Psoas muscle (tissue), 8 donors: ENCODE results near the gene CLN3. TPM values are rescaled to one million over a fixed set of nuclear protein-coding genes. Genes with fewer than 3 reads are reported as not detected.

Experiments
- ATAC-seq, 4 donors: fragments of 200-7000 bp; cut with Tn5 transposase; one replicate each; pipeline ENCODE4 v1.9.1; 2020; ENCODE audit warnings: moderate library complexity in 3 of 4, mild to moderate bottlenecking in 2 of 4
- DNase-seq, 2 donors: peaks; one replicate each; pipeline ENCODE4 v3.0.0-alpha.2; 2020
- H3K27ac ChIP-seq: fragments of 200-600 bp; one replicate; pipeline ENCODE4 v1.8.0; 2022
- H3K27me3 ChIP-seq, 3 donors: fragments of 200-600 bp in 1 of 3; one replicate each; pipeline versions ENCODE4 v1.6.1 to v1.8.0; 2013 to 2022; ENCODE audit warnings: low read length in 2 of 3, mild to moderate bottlenecking in 2 of 3, moderate library complexity in 1 of 3; ENCODE audit not compliant: insufficient read depth in 3 of 3
- H3K36me3 ChIP-seq, 2 donors: fragments of 200-600 bp in 1 of 2; one replicate each; pipeline versions ENCODE4 v1.6.1 to v1.8.0; 2013 to 2022; ENCODE audit warnings: low read depth in 1 of 2, mild to moderate bottlenecking in 1 of 2, moderate library complexity in 1 of 2; ENCODE audit not compliant: insufficient read depth in 1 of 2
- H3K4me1 ChIP-seq: fragments of 200-600 bp; one replicate; pipeline ENCODE4 v1.8.0; 2022
- H3K4me3 ChIP-seq: fragments of 200-600 bp; one replicate; pipeline ENCODE4 v1.8.0; 2022; ENCODE audit warnings: mild to moderate bottlenecking
- H3K9me3 ChIP-seq: fragments of 200-600 bp; one replicate; pipeline ENCODE4 v1.8.0; 2022
- WGBS, 3 donors: extraction: QIAGEN DNeasy Blood & Tissue Kit; methylation state at CpG; one replicate each; pipeline versions ENCODE4 v1.1.6 to v1.1.7; 2013; 5-methylcytosine and 5-hydroxymethylcytosine counted together
- intact Hi-C, 2 donors: fragments of 100-400 bp; cut with DNase I; formaldehyde crosslinking; loops; one replicate each; pipeline versions ENCODE4 v1.11.0 to v1.14.2; 2022
- polyA plus RNA-seq, 3 donors: library from polyadenylated mRNA; stranded (reverse); fragments of 200-250 nt; gene quantifications; one replicate each; pipeline ENCODE4 v1.2.3, GENCODE V29; 2013
- total RNA-seq, 4 donors: library from RNA; stranded (reverse); fragmentation: NEBNext Ultra II Directional in 2 of 4; extraction: Animal tissue kit (Norgen Biotek cat#: 25700) in 2 of 4; gene quantifications; one replicate each; pipeline versions ENCODE4 v1.2.1 to v1.2.4, GENCODE V29; 2021 to 2023
- TF ChIP-seq, protein P1 (sequence below): fragments of 200-600 bp; IDR thresholded peaks from one replicate; pipeline ENCODE4 v1.8.0; 2022; ENCODE audit warnings: antibody characterized with exemption
- donor health status: healthy with polysubstance abuse.
- donor health status: DM: no; HTN: no; CAD: no; lungs with moderate emphysema.
- donor health status: Bipolar disorder and iron deficiency.
- donor health status: healthy.
- donor health status: DM: yes; HTN: yes; CAD: no.
- donor health status: DM: no; HTN: no; CAD: no.
- donor health status: DM: no; HTN: no; CAD: no.
- donor health status: DM: yes; HTN: yes; CAD: no.

CLN3 gene
- total and polyA plus RNA-seq, 7 donors: 10.8 to 29.3 (median 15.3) TPM

DNA sequence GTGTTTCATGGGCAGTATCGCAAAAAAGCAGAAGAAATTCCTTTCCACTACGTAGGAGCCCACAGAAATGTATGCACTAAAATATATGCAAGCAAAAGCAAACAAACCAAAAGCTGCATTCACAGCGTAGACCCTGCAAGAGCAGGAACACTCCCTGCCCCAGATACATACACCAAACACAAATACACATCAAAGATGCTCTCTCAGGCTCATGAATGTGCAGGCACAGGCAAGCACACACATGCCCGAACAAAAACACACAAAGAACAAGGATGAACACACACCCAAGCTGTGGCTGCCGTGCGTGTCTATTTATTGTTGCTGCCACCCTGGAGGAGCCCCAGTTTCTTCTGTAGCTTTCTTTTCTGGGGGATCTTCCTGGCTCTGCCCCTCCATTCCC lies 45.2 kb upstream of the CLN3 start:
- TF ChIP-seq, protein P1, sequence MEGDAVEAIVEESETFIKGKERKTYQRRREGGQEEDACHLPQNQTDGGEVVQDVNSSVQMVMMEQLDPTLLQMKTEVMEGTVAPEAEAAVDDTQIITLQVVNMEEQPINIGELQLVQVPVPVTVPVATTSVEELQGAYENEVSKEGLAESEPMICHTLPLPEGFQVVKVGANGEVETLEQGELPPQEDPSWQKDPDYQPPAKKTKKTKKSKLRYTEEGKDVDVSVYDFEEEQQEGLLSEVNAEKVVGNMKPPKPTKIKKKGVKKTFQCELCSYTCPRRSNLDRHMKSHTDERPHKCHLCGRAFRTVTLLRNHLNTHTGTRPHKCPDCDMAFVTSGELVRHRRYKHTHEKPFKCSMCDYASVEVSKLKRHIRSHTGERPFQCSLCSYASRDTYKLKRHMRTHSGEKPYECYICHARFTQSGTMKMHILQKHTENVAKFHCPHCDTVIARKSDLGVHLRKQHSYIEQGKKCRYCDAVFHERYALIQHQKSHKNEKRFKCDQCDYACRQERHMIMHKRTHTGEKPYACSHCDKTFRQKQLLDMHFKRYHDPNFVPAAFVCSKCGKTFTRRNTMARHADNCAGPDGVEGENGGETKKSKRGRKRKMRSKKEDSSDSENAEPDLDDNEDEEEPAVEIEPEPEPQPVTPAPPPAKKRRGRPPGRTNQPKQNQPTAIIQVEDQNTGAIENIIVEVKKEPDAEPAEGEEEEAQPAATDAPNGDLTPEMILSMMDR: no peak
- intact Hi-C loops: loop anchor here in 1 of 2 donors (5.0 kb wide), 1 partner anchor 45 kb away; the partner anchor contains the start of genes APOBR and CLN3
- no peak for ATAC-seq

DNA sequence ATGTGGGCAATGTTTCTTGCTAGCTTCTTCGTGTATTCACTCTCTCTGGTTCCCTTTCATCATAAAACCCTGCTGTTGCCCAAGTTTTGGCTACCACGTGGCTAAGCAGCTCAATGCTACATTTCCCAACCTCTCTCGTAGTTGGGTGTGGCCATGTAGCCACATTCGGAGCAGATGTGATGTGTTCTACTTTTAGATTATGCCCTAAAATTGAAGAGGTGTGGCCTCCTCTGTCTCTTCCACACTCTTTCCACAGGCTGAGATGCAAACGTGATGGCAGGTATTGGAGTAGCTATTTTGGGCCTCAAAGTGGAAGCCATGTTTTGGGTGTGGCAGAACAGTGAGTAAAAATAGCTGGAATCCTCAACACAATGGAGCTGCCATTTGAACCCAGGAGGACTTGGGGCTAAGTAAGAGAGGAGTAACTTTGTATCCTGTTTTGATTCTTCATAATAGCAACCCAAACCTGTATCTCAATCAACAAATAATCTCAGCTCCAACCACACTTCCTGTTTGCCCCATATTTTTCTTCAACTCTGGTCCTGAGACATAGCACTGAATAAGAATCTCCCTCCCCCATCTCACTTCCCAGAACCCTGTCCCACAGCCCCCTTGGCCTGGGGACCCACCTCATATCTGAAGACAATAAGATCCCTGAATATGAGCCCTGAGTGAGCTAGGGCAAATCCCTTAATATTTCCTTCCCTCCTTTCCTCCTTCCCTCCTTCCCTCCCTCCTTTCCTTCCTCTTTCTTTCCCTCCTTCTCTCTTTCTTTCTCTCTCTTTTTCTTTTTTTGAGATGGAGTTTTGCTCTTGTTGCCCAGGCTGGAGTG lies 42.9 kb upstream of the CLN3 start:
- peaks cover 24% of the 10 kb centered on the region for H3K4me1 ChIP-seq
- H3K9me3 ChIP-seq: no peaks in the 10 kb centered on the region
- H3K27me3 ChIP-seq: no peaks in the 10 kb centered on the region
- TF ChIP-seq, protein P1: no peak
- WGBS, 3 donors: 47 to 64% (median 48%) methylated on average over 5 of the region's 5 CpGs
- H3K36me3 ChIP-seq: peaks cover 0 to 6% of the 10 kb centered on the region in 2 donors
- H3K27ac ChIP-seq: peak overlapping the region; percentile 97
- DNase-seq: peak; percentile 61 to 76
- intact Hi-C loops: loop anchor here in 1 of 2 donors (5.0 kb wide), 1 partner anchor 42 kb away; the partner anchor contains the start of genes APOBR and CLN3
- peak overlapping the region; percentile 26 for H3K4me3 ChIP-seq
- ATAC-seq: peak; percentile 41 to 76 (median 59)

More for the DNA sequence above, 45.2 kb upstream of the CLN3 start:
- 57 to 74% (median 59%) methylated on average over 6 of the region's 6 CpGs for WGBS, 3 donors
- H3K4me3 ChIP-seq: peak overlapping the region; percentile 73
- H3K9me3 ChIP-seq: no peaks in the 10 kb centered on the region
- no peaks in the 10 kb centered on the region for H3K27me3 ChIP-seq
- peak overlapping the region; percentile 97 for H3K27ac ChIP-seq
- no peak for DNase-seq
- peaks cover 0 to 6% of the 10 kb centered on the region in 2 donors for H3K36me3 ChIP-seq
- peaks cover 25% of the 10 kb centered on the region for H3K4me1 ChIP-seq

DNA sequence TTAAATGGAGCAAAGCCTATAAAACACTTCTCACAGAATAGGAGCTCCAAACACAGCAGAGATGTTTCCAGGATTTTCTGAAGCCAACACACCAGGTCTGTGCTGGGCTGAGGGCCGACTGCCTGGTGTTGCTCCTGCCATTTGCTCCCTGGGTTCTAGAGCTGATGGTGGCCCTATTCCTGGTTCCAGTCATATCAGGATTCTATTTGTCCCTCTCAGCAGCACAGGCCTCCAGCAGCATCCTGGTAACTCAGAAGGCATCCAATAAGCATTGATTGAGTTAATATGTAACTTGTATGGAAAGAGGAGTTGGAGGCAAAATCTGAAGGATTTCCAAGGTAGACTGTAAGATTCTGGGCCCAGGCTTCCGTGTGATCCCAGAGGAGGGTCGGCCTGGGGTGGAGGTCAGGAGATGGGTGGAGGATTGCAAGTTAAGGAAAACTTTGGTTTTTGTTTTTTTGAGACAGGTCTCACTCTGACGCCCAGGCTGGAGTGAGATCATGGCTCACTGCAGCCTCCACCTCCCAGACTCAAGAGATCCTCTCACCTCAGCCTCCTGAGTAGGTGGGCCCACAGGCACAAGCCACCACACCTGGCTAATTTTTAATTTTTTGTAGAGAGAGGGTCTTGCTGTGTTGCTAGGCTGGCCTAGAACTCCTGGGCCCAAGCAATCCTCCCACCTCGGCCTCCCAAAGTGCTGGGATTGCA lies 41.2 kb upstream of the CLN3 start:
- no peak for DNase-seq
- Histone ChIP-seq H3K27ac (peak overlapping the region; percentile 97), H3K36me3 (peaks cover 0 to 6% of the 10 kb centered on the region in 2 donors), H3K9me3 (no peaks in the 10 kb centered on the region), H3K4me1 (peaks cover 17% of the 10 kb centered on the region), H3K4me3 (no peak overlapping the region), H3K27me3 (no peaks in the 10 kb centered on the region)
- ATAC-seq: no peak
- TF ChIP-seq, protein P1: no peak
- intact Hi-C loops: no loop called here
- 80 to 89% (median 82%) methylated on average over 5 of the region's 5 CpGs for WGBS, 3 donors

DNA sequence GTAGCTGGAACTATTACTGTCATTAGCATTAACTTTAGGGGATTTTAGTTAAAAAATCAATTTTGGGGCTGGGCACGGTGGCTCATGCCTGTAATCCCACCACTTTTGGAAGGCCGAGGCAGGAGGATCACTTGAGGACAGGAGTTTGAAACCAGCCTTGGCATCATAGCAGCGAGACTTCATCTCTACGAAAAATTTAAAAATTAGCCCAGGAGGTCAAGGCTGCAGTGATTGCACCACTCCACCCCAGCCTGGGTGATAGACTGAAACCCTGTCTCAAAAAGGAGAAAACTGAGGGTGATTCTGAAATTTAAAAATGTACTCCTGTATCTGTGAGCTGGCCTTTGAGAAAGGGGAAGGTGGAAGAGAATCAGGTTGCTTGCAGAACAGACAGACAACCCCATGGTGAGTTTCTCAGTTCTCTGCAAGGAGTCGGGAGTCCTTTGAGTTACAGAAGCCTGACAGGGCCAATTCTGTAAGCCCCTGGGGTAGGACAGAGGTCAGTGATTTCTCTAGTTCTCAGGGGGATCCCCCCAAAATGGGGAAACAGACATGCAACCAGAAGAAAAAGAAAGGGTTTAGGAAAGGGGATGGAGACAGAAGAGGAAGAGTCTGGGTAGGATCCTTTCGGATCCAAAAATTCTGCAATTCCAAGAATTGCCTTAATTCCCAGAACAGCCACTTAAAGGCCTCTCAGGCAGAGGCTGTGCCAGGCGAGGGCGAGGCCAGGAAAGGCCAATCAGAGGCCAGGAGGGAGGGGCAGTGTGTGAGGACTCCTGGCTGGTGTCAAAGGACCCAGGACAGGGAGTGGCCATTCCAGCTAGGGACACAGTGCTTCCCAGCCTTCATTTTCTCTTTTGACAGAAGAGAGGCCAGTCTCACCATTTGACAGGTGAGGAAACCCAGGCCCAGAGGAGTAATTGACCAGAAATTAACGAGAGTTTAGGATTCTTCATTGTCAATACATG lies 40.2 kb upstream of the CLN3 start:
- H3K4me1 ChIP-seq: peaks cover 17% of the 10 kb centered on the region
- no peak overlapping the region for H3K4me3 ChIP-seq
- H3K36me3 ChIP-seq: peaks cover 0 to 6% of the 10 kb centered on the region in 2 donors
- 51 to 62% (median 51%) methylated on average over 9 of the region's 9 CpGs for WGBS, 3 donors
- H3K27ac ChIP-seq: peak overlapping the region; percentile 97
- TF ChIP-seq, protein P1: no peak
- no peaks in the 10 kb centered on the region for H3K27me3 ChIP-seq
- H3K9me3 ChIP-seq: no peaks in the 10 kb centered on the region
- intact Hi-C loops: no loop called here
- ATAC-seq: peak; percentile 66 to 83 (median 80)
- peak; percentile 87 to 93 for DNase-seq
